HG03521 (cell line): ENCODE data around the gene GASK1B.

Source experiments
- ATAC-seq: cut with Tn5 transposase; IDR thresholded peaks from one replicate; pipeline ENCODE4 v1.9.1; 2021; ENCODE audit warnings: mild to moderate bottlenecking, moderate library complexity; ENCODE audit not compliant: unreplicated experiment

The GASK1B gene

DNA sequence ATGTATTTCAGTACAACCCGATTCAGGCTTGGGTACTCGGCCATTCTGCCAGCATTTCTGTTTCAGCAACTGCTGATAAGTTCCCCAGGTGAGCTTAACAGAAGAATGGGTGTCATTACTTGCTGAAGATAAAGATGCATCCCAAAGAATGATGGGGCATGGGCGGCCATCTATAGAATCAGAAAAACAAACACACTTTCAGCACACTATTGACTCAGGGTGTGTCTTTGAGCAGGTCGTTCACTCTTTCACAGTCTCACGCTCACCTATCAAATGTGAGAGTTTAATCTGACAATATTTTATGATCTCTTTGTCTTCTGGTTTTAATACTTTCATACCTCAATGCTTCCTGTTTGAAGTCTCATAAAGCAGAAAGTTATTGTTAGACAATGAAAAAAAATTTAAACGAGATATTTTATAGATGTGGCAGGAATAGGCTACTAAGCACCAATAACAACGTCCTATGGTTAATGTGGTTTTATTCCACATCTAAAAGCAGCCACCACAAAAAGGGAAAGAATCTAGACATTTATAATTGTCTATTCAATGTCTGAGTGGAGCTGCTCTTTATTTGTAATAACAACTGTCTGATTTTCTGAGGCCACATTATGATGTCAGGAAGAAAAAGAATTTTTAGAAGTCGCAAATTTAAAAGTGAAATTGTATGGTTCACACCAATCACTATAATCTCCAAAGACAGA, 17.0 kb downstream of the GASK1B start:
- ATAC-seq = no peak

DNA sequence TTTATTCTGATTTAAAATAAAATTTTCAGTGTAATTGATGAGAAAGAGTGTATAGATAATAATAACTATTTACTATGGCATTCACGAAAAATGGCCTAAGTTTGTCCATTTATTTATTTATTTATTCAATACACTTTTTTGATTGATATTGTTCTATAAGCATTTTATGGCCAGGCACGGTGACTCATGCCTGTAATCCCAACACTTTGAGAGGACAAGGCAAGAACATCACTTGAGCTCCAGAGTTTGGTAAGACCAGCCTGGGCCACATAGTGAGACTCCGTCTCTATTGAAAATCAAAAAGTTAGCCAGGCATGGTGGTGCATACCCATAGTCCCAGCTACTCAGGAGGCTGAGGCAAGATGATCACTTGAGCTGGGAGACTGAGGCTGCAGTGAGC, 25.7 kb downstream of the GASK1B start:
- ATAC-seq = no peak

DNA sequence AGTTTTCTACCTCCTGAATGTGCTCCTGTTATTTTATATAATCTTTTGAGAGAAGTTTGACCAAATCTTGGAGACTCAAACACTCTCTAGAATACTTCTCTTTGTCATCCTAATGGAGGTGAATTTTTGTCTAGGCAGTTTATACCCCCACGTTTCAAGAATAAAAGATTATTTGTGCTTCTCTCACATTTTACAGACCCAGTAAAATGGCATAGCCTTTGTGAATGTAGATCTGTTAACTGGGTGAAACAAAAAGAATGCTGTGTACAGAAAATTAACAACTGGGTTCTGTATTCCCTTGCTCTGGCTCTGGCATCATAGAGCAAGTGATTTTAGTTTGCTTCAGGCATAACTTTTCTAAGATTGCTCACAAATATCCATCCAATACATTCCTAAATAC, 26.1 kb downstream of the GASK1B start:
- no peak for ATAC-seq

DNA sequence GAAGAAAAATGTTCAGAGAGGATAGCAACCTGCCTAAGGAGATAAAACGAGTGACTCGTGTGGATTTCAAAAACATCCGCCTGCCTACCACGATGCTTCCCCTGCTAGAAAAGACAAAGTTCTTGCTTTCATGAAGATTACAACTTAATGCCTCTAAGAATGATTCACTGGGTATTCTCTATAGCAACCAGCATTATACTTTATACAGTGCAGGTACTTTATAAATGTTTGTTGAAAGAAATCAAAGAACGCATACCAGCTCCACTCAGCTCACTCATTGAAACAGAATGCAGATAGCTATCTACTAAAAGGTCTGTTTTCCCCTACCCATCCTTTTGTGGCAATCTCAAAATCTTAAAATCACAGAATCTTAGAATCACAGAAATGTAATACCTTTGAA, 33.7 kb downstream of the GASK1B start:
- ATAC-seq = no peak

DNA sequence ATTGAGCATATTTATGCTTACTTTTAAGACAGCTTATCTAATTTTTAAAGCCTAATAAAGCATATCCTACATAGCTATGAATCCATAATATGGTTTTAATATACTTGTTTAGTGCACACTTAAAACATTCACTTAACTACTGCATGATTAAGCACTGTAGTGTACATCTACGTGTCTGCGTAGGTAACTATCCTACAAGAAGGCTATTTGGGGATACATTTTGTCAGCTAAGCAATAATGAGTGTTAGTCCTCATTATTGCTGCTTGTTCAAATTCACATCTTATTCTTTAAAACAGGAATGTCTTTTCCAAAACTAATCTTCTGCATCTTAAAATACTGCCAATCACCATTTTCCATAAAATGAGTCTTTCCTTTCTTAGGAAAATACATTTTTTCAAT, 38.6 kb downstream of the GASK1B start:
- ATAC-seq = no peak

DNA sequence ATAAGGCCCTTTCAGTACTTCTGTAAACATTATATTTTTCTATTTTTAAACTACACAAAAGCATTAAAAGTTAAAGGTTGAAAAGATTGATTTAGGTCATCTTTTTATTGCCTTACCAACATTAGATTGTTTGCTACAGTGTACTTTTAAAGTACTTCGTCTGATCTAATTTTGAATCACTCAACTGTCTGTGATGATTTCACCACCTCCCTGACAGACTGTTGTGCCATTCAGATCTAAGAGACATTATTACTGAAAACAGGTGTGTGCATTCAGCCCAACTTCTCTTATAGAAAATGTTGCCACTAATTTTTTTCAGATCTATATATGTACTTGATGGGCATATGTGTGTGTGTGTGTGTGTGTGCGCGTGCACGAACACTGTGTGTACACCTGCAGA, 39.3 kb downstream of the GASK1B start:
- ATAC-seq = no peak

DNA sequence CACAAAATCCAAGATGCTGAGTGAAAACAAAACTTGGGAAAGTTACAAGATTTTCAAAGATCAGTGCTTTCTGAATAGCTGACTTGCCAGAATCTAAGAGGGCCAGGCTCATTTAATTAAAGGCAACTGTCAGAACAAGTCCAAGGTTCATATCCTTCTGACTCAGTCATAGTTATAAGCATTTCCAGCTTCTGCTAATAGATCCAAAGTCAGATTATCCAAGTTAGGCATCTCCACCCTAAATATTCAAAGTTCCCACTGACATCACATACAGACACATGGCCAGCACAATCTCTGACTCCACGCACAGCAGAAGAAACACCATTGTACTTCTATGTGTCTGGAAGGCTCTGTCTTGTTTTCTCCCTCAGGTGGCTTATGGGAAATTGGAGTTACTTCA, 41.8 kb downstream of the GASK1B start:
- no peak for ATAC-seq

DNA sequence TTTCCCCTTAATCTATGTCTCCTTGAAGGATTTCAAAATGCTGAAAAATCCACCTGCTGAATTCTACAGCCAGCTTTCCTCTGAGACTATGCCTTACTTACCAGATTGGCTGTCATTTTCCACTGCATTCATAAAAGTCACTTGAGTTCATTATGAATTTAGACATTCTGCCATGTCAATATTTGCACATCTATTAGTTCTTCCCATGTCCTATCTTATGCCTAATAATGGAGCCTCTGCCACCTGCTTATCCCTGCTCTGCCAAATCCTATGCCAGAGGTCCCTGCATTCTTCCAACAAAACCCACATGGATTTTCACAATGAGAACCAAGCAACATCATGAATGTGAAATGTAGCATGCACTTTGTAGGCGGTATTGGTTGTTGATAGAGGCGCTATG, 42.6 kb downstream of the GASK1B start:
- no peak for ATAC-seq

DNA sequence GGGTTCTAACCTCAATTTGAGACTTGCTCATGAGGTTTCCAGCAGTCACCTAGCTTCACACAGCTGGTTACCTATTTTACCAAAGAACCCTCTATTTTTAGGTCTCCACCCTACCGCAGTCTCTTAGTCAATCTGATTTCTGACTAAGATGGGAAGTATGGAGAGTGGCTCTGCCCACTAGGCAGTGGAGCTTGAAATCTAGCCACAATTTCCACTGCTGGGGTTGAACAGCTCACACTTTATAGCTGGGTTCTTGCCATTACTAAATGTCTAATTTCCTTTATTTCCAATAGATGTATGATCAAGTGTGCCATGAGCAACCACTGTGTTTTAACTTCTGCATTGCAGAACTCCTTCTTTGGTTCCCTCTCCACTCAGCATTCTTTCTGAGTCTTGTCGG, 43.1 kb downstream of the GASK1B start:
- peak; percentile 73 for ATAC-seq

GRCh38 chr4:158128540-158128939, 44.3 kb downstream of the GASK1B start:
- no peak for ATAC-seq

GRCh38 chr4:158125310-158125709, 47.5 kb downstream of the GASK1B start:
- ATAC-seq = no peak
